ENCODE data around the gene PRKAR1B.
A peak's percentile ranks its signal among the peaks of the same experiment; 100 is the strongest.
"Not testable (repeated sequence)": the region's sequence is repeated elsewhere in the genome, so short reads cannot be mapped to it uniquely, and the experiment has no call there.

PRKAR1B gene

GRCh38 chr7:644381-645305, 82.4 kb downstream of the PRKAR1B start:
- DNase-seq (ENCODE audit: low read depth) = no peak
- H3K27me3 ChIP-seq (replicated peaks; ENCODE audit: control insufficient read depth, insufficient read depth, low read length) = no peaks in the 10 kb centered on the region
- H3K9me3 ChIP-seq (ENCODE audit: control insufficient read depth, low read length) = no peaks in the 10 kb centered on the region

DNA sequence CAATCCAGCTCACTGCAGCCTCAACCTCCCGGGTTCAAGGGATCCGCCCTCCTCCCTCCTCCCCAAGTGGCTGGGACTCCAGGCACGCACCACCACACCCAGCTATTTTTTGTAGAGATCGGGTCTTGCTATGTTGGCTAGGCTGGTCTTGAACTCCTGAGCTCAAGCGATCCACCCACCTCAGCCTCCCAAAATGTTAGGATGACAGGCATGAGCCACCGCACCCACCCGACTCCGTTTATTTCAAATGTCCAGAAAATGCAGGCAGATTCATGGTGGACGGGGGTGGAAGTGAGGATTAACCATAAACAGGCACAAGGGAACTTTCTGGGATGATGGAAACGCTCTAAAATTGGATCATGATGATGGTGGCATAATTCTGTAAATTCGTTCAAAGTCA, 85.1 kb downstream of the PRKAR1B start:
- Histone ChIP-seq H3K4me1 (ENCODE audit: control insufficient read depth, insufficient read depth, low read length) (no peaks in the 10 kb centered on the region), H3K9ac (ENCODE audit: low read length) (no peak overlapping the region), H3K4me3 (ENCODE audit: low read length) (no peak overlapping the region), H3K9me3 (ENCODE audit: control insufficient read depth, low read length) (no peaks in the 10 kb centered on the region), H3K27me3 (replicated peaks; ENCODE audit: control insufficient read depth, insufficient read depth, low read length) (no peaks in the 10 kb centered on the region), H3K36me3 (ENCODE audit: control insufficient read depth, insufficient read depth, low read length, severe bottlenecking) (no peaks in the 10 kb centered on the region)
- DNase-seq (ENCODE audit: low read depth) = no peak

More at GRCh38 chr7:644381-645305, 82.4 kb downstream of the PRKAR1B start:
- no peaks in the 10 kb centered on the region for H3K36me3 ChIP-seq (ENCODE audit: control insufficient read depth, insufficient read depth, low read length, severe bottlenecking)
- no peaks in the 10 kb centered on the region for H3K4me1 ChIP-seq (ENCODE audit: control insufficient read depth, insufficient read depth, low read length)
- H3K4me3 ChIP-seq (ENCODE audit: low read length) = no peak overlapping the region
- no peak overlapping the region for H3K9ac ChIP-seq (ENCODE audit: low read length)

DNA sequence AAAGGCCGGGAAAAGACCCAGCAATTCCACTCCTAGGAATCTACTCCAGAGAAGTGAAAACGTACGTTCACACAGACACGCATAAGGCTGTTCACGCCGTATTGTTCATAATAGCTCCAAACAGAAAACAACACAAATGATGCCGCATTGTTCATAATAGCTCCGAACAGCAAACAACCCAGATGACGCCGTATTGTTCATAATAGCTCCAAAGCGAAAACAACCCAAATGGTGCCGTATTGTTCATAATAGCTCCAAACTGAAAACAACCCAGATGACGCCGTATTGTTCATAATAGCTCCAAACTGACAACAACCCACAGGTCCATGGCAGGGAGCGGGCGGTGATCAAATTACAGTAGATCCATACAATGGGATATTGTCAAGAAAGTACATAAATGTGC, 85.8 kb downstream of the PRKAR1B start:
- no peaks in the 10 kb centered on the region for H3K9me3 ChIP-seq (ENCODE audit: control insufficient read depth, low read length)
- H3K4me1 ChIP-seq (ENCODE audit: control insufficient read depth, insufficient read depth, low read length) = no peaks in the 10 kb centered on the region
- DNase-seq (ENCODE audit: low read depth) = no peak
- no peaks in the 10 kb centered on the region for H3K36me3 ChIP-seq (ENCODE audit: control insufficient read depth, insufficient read depth, low read length, severe bottlenecking)
- no peak overlapping the region for H3K4me3 ChIP-seq (ENCODE audit: low read length)
- H3K9ac ChIP-seq (ENCODE audit: low read length) = no peak overlapping the region
- no peaks in the 10 kb centered on the region for H3K27me3 ChIP-seq (replicated peaks; ENCODE audit: control insufficient read depth, insufficient read depth, low read length)

GRCh38 chr7:638256-639011, 88.6 kb downstream of the PRKAR1B start:
- Histone ChIP-seq H3K27me3 (replicated peaks; ENCODE audit: control insufficient read depth, insufficient read depth, low read length) (no peaks in the 10 kb centered on the region), H3K9me3 (ENCODE audit: control insufficient read depth, low read length) (no peaks in the 10 kb centered on the region), H3K9ac (ENCODE audit: low read length) (no peak overlapping the region), H3K36me3 (ENCODE audit: control insufficient read depth, insufficient read depth, low read length, severe bottlenecking) (no peaks in the 10 kb centered on the region), H3K4me3 (ENCODE audit: low read length) (no peak overlapping the region), H3K4me1 (ENCODE audit: control insufficient read depth, insufficient read depth, low read length) (no peaks in the 10 kb centered on the region)
- no peak for DNase-seq (ENCODE audit: low read depth)

GRCh38 chr7:637826-638225, 89.3 kb downstream of the PRKAR1B start:
- Histone ChIP-seq H3K9ac (ENCODE audit: low read length) (no peak overlapping the region), H3K36me3 (ENCODE audit: control insufficient read depth, insufficient read depth, low read length, severe bottlenecking) (no peaks in the 10 kb centered on the region), H3K4me3 (ENCODE audit: low read length) (no peak overlapping the region), H3K27me3 (replicated peaks; ENCODE audit: control insufficient read depth, insufficient read depth, low read length) (no peaks in the 10 kb centered on the region), H3K9me3 (ENCODE audit: control insufficient read depth, low read length) (no peaks in the 10 kb centered on the region), H3K4me1 (ENCODE audit: control insufficient read depth, insufficient read depth, low read length) (no peaks in the 10 kb centered on the region)
- DNase-seq (ENCODE audit: low read depth) = no peak

GRCh38 chr7:636396-636795, 90.7 kb downstream of the PRKAR1B start:
- Histone ChIP-seq H3K4me1 (ENCODE audit: control insufficient read depth, insufficient read depth, low read length) (no peaks in the 10 kb centered on the region), H3K27me3 (replicated peaks; ENCODE audit: control insufficient read depth, insufficient read depth, low read length) (no peaks in the 10 kb centered on the region), H3K36me3 (ENCODE audit: control insufficient read depth, insufficient read depth, low read length, severe bottlenecking) (no peaks in the 10 kb centered on the region), H3K4me3 (ENCODE audit: low read length) (no peak overlapping the region), H3K9ac (ENCODE audit: low read length) (no peak overlapping the region), H3K9me3 (ENCODE audit: control insufficient read depth, low read length) (no peaks in the 10 kb centered on the region)
- DNase-seq (ENCODE audit: low read depth) = peak; percentile 36

DNA sequence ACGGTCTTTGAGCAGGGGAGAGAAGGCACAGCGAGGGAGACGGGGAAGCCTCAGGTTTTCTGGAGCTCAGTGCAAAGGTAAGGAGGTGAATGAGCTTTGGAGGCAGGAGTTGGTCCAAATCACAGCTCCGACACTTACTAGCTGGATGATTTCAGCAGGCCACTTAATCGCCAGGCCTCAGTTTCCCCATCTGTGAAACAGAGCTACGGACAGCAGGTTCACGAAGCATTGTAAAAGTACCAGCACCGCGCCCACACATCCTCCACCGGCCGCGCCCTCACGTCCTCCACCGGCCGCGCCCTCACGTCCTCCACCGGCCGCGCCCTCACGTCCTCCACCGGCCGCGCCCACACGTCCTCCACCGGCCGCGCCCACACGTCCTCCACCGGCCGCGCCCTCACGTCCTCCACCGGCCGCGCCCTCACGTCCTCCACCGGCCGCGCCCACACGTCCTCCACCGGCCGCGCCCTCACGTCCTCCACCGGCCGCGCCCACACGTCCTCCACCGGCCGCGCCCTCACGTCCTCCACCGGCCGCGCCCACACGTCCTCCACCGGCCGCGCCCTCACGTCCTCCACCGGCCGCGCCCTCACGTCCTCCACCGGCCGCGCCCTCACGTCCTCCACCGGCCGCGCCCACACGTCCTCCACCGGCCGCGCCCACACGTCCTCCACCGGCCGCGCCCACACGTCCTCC, 91.2 kb downstream of the PRKAR1B start:
- not testable (repeated sequence) for H3K27me3 ChIP-seq (replicated peaks; ENCODE audit: control insufficient read depth, insufficient read depth, low read length); DNase-seq (ENCODE audit: low read depth); H3K36me3 ChIP-seq (ENCODE audit: control insufficient read depth, insufficient read depth, low read length, severe bottlenecking); H3K4me1 ChIP-seq (ENCODE audit: control insufficient read depth, insufficient read depth, low read length); H3K4me3 ChIP-seq (ENCODE audit: low read length); H3K9ac ChIP-seq (ENCODE audit: low read length); H3K9me3 ChIP-seq (ENCODE audit: control insufficient read depth, low read length)

DNA sequence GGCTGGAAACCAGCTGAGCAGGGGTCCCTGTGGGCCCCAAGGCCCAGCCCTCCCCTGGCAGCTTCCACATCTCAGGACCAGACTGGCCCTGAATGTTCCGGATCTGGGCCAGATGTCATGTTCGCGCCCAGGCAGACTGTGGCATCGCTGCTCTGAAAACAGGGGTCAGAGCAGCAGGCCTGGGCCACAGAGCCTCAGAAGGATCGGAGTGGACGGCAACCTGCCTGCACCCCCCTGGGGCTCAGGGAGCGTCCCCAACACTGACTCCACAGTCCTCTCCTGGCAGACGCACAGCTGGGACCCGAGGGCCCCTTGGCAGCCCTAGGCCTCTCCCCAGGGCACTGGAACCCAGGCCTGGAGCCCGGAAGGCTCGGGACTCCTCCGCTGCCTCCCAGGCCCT, 91.9 kb downstream of the PRKAR1B start:
- Histone ChIP-seq H3K4me1 (ENCODE audit: control insufficient read depth, insufficient read depth, low read length) (no peaks in the 10 kb centered on the region), H3K27me3 (replicated peaks; ENCODE audit: control insufficient read depth, insufficient read depth, low read length) (no peaks in the 10 kb centered on the region), H3K9me3 (ENCODE audit: control insufficient read depth, low read length) (no peaks in the 10 kb centered on the region), H3K4me3 (ENCODE audit: low read length) (no peak overlapping the region), H3K9ac (ENCODE audit: low read length) (no peak overlapping the region), H3K36me3 (ENCODE audit: control insufficient read depth, insufficient read depth, low read length, severe bottlenecking) (no peaks in the 10 kb centered on the region)
- no peak for DNase-seq (ENCODE audit: low read depth)

DNA sequence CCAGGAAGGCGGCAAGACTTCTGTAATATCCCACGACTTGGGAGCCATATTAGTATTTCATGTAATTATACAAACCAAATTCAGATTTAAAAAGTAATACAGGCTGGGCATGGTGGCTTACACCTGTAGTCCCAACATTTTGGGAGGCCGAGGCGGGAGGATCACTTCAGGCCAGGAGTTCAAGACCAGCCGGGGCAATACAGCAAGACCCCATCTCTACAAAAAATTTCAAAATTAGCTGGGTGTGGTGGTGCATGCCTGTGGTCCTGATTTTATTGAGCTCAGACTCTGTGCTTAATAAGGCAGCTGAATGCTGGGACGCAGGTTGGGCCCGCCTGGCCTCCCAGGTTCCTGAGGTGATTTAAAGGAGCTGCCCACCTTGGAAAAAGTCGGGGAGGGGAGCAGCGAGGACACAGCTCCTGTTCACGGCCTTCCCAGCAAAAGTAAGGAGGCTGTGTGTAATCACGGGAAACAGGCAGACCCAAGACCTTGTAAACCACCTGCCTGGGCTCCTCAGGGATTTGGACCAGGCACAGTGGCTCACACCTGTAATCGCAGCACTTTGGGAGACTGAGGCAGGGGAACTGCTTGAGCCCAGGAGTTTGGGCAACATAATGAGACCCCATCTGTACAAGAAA, 93.6 kb downstream of the PRKAR1B start:
- DNase-seq (ENCODE audit: low read depth) = no peak
- Histone ChIP-seq H3K27me3 (replicated peaks; ENCODE audit: control insufficient read depth, insufficient read depth, low read length) (no peaks in the 10 kb centered on the region), H3K9ac (ENCODE audit: low read length) (no peak overlapping the region), H3K9me3 (ENCODE audit: control insufficient read depth, low read length) (no peaks in the 10 kb centered on the region), H3K4me1 (ENCODE audit: control insufficient read depth, insufficient read depth, low read length) (no peaks in the 10 kb centered on the region), H3K4me3 (ENCODE audit: low read length) (no peak overlapping the region), H3K36me3 (ENCODE audit: control insufficient read depth, insufficient read depth, low read length, severe bottlenecking) (no peaks in the 10 kb centered on the region)

- no peaks in the 10 kb centered on the region for H3K36me3 ChIP-seq (ENCODE audit: control insufficient read depth, insufficient read depth, low read length, severe bottlenecking)
These were observed 94.3 kb downstream of the PRKAR1B start for GRCh38 chr7:632831-633210.

More at GRCh38 chr7:632831-633210, 94.3 kb downstream of the PRKAR1B start:
- Histone ChIP-seq H3K9me3 (ENCODE audit: control insufficient read depth, low read length) (no peaks in the 10 kb centered on the region), H3K4me1 (ENCODE audit: control insufficient read depth, insufficient read depth, low read length) (no peaks in the 10 kb centered on the region), H3K4me3 (ENCODE audit: low read length) (no peak overlapping the region), H3K27me3 (replicated peaks; ENCODE audit: control insufficient read depth, insufficient read depth, low read length) (no peaks in the 10 kb centered on the region), H3K9ac (ENCODE audit: low read length) (no peak overlapping the region)
- no peak for DNase-seq (ENCODE audit: low read depth)

Data from adipocyte (in vitro differentiated cells).